ENCODE results near the gene TCF21.
A peak's percentile ranks its signal among the peaks of the same experiment; 100 is the strongest.
"Not testable (repeated sequence)": the region's sequence is repeated elsewhere in the genome, so short reads cannot be mapped to it uniquely, and the experiment has no call there.

TCF21 gene

GRCh38 chr6:133890711-133891148 lies 1.8 kb downstream of the TCF21 start:
- DNase-seq, result peak; percentile 76

GRCh38 chr6:133891149-133891926 lies 2.4 kb downstream of the TCF21 start:
- peak; percentile 79 for DNase-seq

DNA sequence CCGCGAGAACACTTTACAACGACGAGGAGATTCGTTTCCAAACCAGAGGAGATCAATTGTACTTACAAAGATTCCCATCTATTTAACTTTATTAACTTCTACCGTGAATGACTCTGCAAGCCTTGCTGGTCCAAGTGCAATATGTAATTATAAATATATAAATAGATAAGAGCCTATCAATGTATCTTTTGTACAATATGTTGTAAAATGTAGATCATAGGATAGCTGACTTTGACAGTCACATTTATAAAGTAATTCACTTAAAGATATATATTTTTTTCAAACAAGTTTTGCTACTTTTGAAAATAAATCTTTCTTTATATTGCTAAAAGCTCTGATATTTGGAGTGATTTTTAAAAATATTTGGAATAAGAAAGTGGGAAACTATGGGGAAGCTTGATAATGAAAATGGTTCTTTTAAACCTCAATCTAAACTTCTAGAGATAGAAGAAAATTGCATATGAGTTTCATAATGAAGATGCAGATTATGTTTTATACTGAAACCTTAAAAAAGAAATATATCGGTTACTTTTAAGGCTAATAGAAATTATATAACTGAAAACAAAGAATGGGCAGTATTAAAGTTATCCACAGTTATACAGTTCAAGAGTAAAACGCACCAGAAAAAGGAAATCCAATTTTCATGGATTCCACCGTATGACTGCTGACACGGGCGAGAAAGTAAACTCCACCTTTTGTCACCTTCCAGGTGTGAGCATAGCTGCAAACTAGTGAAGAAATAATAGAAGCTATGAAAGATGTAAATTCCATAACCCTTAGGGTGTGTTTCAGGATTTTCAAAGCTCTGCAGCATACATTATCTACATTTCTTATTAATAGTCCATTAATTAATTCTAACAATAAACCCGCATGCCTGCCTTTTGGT lies 3.3 kb downstream of the TCF21 start:
- peak; percentile 69 for DNase-seq

GRCh38 chr6:133892813-133893691 lies 4.1 kb downstream of the TCF21 start:
- DNase-seq, result peak; percentile 75

DNA sequence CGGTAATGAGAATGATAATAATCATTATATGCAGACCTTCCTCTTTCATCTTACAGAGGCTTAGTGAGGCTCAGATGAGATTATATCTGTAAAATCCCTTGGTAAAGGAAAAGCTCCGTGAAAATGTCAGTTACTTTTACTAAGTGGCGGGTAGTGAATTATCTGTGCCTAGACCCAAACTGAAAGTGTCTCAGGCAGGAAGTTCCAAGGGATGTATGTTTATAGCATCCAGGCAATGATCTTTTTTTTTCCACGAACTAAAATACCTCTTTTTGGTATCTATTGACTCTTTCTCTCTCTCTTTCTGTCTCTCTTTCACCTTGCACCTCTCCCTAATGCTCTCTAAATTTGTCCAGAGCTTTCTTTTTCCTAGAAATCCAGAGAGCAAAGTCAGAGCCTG lies 5.0 kb downstream of the TCF21 start:
- DNase-seq, result peak; percentile 23

DNA sequence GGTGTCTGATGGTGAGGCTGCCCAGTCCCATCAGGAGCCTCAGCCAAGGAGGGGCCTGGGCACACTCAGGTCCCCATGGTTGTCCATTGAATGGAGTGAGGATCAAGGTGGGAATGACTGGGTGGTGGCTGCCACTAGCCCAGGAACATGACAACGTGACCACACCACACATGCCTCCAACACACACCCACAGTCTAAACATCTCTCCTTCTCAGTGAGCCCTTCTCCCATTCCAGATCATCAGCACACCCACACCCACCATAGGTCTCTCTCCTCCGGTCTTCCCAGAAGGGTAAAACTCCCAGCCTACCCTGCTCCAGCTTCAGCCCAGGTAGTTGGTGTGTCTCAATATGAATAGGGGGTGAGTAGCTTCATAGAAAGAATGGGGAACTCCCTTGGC lies 5.5 kb downstream of the TCF21 start:
- peak; percentile 8 for DNase-seq

DNA sequence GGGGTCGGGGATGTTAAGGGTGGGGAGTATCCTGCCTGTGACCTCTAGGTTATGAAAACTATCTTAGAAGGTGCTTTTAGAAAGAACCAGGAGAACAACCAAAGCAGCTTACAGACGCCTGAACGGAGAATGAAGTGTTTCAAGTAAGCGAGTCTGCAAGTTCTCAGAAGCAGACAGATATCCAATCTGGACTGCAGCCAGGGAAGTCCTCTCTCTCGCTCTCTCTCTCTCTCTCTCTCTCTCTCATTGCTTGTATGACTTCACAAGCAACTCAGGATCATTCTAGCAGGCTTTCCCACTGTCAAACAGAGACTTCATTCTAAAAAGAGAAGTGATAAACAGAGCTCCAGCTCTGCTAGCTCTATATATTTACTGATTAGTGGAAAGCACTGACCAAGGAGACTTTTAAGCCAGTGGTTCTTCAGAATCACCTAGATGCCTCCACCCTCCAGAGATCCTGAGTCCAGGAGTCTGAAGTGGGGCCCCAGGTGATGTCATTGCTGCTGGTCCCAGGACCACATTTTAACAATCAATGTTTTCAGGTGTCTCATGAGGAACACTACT lies 6.0 kb downstream of the TCF21 start:
- peak; percentile 43 for DNase-seq

DNA sequence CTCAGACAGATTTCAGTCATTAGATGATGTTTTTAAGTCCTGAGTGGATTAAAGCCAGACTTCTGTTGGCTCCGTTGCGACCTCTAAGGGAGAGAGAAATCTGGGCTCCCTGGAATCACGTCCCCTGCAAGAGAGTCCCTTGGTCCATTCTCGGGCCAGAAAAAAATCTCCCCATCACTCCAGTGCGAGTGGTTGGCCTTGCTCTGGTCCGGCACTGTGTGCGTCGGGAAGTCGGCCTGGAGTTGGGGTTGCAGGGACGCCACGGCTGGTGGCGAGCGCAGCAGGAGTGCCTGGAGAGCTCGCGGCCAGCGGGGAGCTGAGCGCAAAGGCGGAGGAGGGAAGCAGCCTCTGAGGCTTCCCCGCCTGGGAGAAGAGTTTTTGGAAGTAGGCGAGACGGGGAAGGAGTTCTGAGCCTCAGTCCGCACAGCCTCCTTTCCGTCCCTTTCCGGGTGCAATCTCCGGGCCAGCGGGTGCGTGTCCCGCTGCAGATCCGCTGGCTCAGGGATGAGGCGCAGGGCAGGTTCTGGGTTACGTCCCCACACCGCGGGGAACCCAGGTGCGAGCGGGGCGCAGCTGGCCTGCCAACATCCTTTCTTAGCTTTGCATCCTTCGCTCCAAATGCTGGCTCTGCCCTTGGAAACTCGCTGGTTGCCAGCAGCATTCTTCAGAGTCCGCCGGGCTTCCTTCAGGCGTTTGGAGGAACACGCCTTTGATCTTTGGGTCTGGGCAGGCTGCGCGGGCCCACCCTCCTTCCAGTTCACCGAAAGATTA lies 6.8 kb downstream of the TCF21 start:
- DNase-seq, result peak; percentile 64

- no peak for DNase-seq
Measured at GRCh38 chr6:133896344-133896721, 7.4 kb downstream of the TCF21 start.

DNA sequence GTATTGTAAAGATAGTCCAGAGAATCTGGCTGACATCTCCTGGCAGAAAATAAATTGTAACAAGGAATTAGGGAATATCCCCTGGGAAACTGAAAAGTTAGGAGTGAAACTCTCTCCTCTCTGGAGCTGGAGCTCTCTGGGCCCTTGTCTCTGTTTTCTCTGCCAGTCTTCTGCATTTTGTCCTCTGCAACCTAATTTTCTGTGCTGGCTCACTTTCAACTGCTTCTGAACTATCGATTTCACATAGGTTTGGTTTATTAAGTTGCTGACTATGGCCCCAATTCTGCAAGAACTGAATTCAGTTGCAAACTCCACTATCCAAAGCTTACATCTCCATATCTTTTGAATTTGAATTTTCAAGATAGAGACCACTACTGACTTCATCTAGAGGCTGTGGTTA lies 9.3 kb downstream of the TCF21 start:
- DNase-seq, result no peak

DNA sequence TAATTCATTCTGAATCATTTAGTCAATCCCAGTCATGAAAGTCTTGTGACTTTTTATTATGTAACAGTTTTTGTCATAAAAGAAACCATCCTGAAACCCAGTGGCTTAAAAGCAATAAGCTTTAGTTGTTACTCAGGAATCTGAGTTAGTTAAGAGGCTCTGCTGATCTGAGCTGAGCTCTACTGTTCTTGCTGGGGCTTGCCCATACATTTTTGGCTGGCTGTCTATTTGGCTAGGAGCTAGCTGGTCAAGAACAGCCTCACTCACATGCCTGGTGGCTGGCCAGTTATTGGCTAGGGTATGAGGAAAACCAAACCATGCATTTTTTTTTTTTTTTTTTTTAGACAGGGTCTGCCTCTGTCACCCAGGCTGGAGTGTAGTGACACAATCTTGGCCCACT lies 10.6 kb downstream of the TCF21 start:
- no peak for DNase-seq

DNA sequence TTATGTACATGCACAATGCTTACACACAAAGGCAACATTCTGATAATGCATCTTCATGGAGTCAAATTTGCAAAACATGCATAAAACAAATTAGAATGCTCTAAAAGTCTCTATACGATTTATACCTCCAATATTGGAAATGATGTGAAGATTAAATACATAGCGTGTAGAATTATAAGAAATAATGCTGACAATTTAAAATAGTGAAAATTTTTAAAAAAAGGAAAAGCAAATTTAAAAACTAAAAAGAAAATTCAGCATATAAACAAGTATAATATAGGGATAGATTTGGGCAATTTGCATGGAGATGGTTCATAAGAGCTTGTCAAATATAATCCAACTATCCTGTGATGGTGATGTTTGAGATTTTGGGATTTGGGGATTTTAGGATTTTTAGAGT lies 14.9 kb downstream of the TCF21 start:
- DNase-seq, result no peak

DNA sequence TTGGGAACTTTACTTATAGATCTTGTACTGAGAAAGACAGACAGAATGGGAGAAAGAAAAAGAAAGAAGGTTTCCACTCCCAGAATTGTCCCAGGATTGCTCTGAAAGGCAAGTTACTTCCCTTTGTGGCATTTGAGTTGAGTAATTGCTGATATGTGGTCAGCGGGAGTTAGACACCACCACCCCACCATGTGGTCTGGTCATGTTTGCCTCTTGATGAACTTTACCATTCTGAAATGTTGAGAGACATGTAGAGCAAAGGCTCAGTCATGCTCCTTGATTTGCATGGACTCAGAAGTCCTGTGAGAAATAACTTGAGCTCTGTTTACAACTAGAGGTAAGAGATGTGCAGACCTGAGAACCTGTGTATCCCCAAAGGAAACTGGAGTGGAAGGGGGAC lies 17.1 kb downstream of the TCF21 start:
- no peak for DNase-seq

DNA sequence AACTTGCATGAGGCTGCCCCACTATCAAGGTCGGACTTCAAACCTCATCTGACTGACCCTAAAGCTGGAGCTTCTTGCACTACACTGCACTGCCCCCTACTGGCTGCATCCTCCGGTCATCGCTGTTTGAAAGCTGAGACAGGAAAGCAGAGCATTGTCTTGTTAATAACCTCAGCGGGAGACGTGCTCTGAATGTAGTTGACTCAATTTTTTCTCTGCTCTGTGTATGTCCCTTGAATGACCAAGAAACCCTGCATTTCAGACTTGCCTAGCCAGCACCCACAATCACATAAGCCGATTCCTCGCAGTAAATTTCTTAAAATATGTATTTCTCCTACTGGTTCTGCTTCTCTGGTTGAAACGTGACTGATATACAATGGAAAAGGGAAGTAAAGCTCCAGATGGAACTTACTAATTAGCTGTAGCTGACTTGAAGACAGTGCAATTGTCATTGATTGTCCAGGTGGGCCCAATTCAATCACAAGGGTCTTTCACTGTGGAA lies 27.8 kb downstream of the TCF21 start:
- DNase-seq, result peak; percentile 97

DNA sequence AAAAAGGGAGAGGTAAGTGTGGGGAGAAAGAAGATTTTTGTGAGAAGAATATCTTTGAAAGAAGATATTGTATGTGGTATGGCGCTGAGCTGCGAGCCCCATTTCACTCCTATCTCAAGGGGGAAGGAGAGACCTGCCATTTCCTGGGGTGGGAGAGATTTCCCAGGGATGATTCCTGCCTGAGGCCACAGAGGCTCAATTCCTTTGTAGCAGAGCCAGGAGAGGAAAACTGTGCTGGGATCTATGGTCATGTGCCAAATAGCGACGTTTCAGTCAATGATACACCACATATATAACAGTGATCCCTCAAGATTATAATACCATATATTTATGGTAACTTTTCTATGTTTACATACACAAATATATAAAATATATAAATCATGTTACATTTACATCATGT lies 28.9 kb downstream of the TCF21 start:
- DNase-seq, result no peak

- DNase-seq, result no peak
Measured at GRCh38 chr6:133918208-133918930, 29.5 kb downstream of the TCF21 start.

DNA sequence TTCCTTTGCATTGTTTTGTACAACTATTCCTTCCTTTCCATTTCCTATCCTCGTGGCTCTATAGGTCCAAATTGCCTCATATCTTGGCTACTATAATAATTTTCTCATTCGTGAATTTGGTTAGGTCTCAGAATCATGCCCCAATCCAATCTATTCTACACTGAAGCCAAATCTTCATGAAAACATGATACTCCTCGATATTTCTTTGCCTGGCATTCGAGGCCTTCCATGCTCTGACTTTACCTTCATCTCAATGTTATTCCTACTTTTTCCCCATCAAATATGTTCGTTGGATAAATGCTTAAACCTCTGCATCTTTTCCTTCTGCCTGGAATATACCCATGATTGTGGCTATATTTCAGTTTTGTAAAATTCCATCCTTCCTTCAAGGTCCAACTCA lies 30.4 kb downstream of the TCF21 start:
- DNase-seq, result no peak

GRCh38 chr6:133921249-133921859 lies 32.4 kb downstream of the TCF21 start:
- DNase-seq, result peak; percentile 94

DNA sequence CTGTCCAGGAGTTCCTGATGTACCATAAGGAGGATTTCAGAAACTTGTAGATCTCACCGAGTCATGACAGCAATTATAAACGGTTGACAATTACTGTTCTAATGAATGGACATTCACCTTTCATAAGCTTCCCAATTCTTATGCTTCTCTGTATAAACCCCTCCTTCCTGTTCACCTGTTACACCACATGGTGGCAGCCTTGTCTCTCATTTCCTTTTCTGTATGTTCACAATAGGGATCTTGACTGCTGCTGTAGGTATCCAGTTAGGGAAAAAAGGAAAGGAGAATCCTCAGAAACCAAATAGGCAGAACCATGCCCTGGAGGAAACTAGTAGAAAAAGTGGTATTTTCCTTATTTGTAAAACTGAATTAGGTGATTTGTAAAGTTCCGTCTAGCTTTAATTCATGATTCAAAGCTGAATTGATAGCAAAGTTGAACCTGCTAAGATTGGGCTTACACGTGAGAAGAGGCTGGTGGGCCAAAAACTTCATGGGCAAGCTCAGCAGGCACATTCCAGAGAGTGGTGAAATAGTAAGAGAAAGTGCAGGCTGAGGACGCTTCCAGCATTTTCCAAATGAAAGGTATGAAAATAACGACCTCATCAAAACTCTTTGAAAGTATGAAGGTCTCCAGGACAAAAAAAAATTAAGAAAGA lies 35.2 kb downstream of the TCF21 start:
- peak; percentile 94 for DNase-seq

- DNase-seq, result not testable (repeated sequence)
Measured at GRCh38 chr6:133931221-133931620, 42.3 kb downstream of the TCF21 start.

All from eye (tissue), 1 donor.